SK-N-SH treated with all-trans-retinoic acid at 6 μM for 48 hours (cell line): ENCODE results near the gene IGSF5.

Experiments used
- ATAC-seq: fragments of 200-7000 bp; cut with Tn5 transposase; 3 replicates; pipeline ENCODE4 v1.9.1; 2020; ENCODE audit warnings: mild to moderate bottlenecking, moderate library complexity
- ARNTL ChIP-seq: fragments of 450-650 bp; formaldehyde crosslinking; IDR thresholded peaks from 2 replicates; pipeline ENCODE4 v1.5.0; 2020; ENCODE audit warnings: low read depth, mild to moderate bottlenecking, moderate library complexity, borderline replicate concordance
- BACH2 ChIP-seq: fragments of 250-450 bp; sonication (Bioruptor Pico); IDR thresholded peaks from 2 replicates; pipeline ENCODE4 v1.9.0; 2021; ENCODE audit warnings: mild to moderate bottlenecking, borderline replicate concordance
- CREB5 ChIP-seq: fragments of 250-450 bp; sonication (Bioruptor Pico); IDR thresholded peaks from 2 replicates; pipeline ENCODE4 v1.5.1; 2020; ENCODE audit warnings: low read depth, mild to moderate bottlenecking, moderate library complexity
- CSDC2 ChIP-seq: fragments of 250-450 bp; sonication (Bioruptor Pico); IDR thresholded peaks from 2 replicates; pipeline ENCODE4 v1.5.0; 2020; ENCODE audit warnings: mild to moderate bottlenecking, moderate library complexity
- GLIS3 ChIP-seq: fragments of 250-450 bp; sonication (Bioruptor Pico); IDR thresholded peaks from 2 replicates; pipeline ENCODE4 v1.5.0; 2020; ENCODE audit warnings: mild to moderate bottlenecking, moderate library complexity
- ISL1 ChIP-seq: fragments of 250-450 bp; sonication (Bioruptor Pico); IDR thresholded peaks from 2 replicates; pipeline ENCODE4 v2.1.2; 2022; ENCODE audit warnings: mild to moderate bottlenecking, moderate library complexity
- OSR1 ChIP-seq: fragments of 250-450 bp; sonication (Bioruptor Pico); IDR thresholded peaks from 2 replicates; pipeline ENCODE4 v1.8.0; 2022; ENCODE audit warnings: moderate library complexity, mild to moderate bottlenecking, inconsistent platforms
- PATZ1 ChIP-seq: fragments of 250-450 bp; sonication (Bioruptor Pico); IDR thresholded peaks from 2 replicates; pipeline ENCODE4 v1.8.0; 2020; ENCODE audit warnings: mild to moderate bottlenecking, moderate library complexity, borderline replicate concordance
- POU6F1 ChIP-seq: fragments of 250-450 bp; sonication (Bioruptor Pico); IDR thresholded peaks from 2 replicates; pipeline ENCODE4 v1.8.0; 2021; ENCODE audit warnings: low read depth, mild to moderate bottlenecking, moderate library complexity, borderline replicate concordance
- PPARA ChIP-seq: fragments of 250-450 bp; sonication (Bioruptor Pico); IDR thresholded peaks from 2 replicates; pipeline ENCODE4 v1.5.0; 2020; ENCODE audit warnings: mild to moderate bottlenecking, borderline replicate concordance
- RARB ChIP-seq: fragments of 250-450 bp; sonication (Bioruptor Pico); IDR thresholded peaks from 2 replicates; pipeline ENCODE4 v1.8.0; 2021; ENCODE audit warnings: mild to moderate bottlenecking, moderate library complexity
- SNAI2 ChIP-seq: fragments of 250-450 bp; sonication (Bioruptor Pico); IDR thresholded peaks from 2 replicates; pipeline ENCODE4 v1.5.0; 2020; ENCODE audit warnings: mild to moderate bottlenecking, moderate library complexity
- TCF4 ChIP-seq: fragments of 250-450 bp; sonication (Bioruptor Pico); IDR thresholded peaks from 2 replicates; pipeline ENCODE4 v1.8.0; 2021; ENCODE audit warnings: mild to moderate bottlenecking, moderate library complexity, borderline replicate concordance
- TOX ChIP-seq: fragments of 250-450 bp; sonication (Bioruptor Pico); IDR thresholded peaks from 2 replicates; pipeline ENCODE4 v1.8.0; 2021; ENCODE audit warnings: mild to moderate bottlenecking, moderate library complexity, borderline replicate concordance
- TSHZ2 ChIP-seq: fragments of 250-450 bp; sonication (Bioruptor Pico); IDR thresholded peaks from 2 replicates; pipeline ENCODE4 v1.5.0; 2020; ENCODE audit warnings: mild to moderate bottlenecking, moderate library complexity
- ZC3H10 ChIP-seq: fragments of 250-450 bp; sonication (Bioruptor Pico); IDR thresholded peaks from 2 replicates; pipeline ENCODE4 v1.5.1; 2021; ENCODE audit warnings: mild to moderate bottlenecking, moderate library complexity
- ZFP3 ChIP-seq: fragments of 250-450 bp; sonication (Bioruptor Pico); IDR thresholded peaks from 2 replicates; pipeline ENCODE4 v1.5.0; 2020; ENCODE audit warnings: mild to moderate bottlenecking, moderate library complexity
- ZFP30 ChIP-seq: fragments of 450-650 bp; formaldehyde crosslinking; IDR thresholded peaks from 2 replicates; pipeline ENCODE4 v1.5.0; 2022; ENCODE audit warnings: mild to moderate bottlenecking, moderate library complexity
- ZNF565 ChIP-seq: fragments of 450-650 bp; formaldehyde crosslinking; conservative IDR thresholded peaks from 2 replicates; pipeline ENCODE4 v1.5.0; 2020; ENCODE audit warnings: low read depth, mild to moderate bottlenecking, moderate library complexity
- ZNF70 ChIP-seq: fragments of 450-650 bp; formaldehyde crosslinking; IDR thresholded peaks from 2 replicates; pipeline ENCODE4 v1.5.0; 2020; ENCODE audit warnings: mild to moderate bottlenecking, moderate library complexity
- ZNF8 ChIP-seq: fragments of 450-650 bp; formaldehyde crosslinking; IDR thresholded peaks from 2 replicates; pipeline ENCODE4 v1.5.0; 2020; ENCODE audit warnings: mild to moderate bottlenecking, moderate library complexity

IGSF5 gene

GRCh38 chr21:39754811-39755210, 9.8 kb downstream of the IGSF5 start (continued):
- no peak for TF ChIP-seq BACH2 (CRISPR knock-in tag)
- TF ChIP-seq CSDC2 (CRISPR knock-in tag) = no peak
- TF ChIP-seq ZNF8 = no peak
- TF ChIP-seq ZNF70 (CRISPR knock-in tag) = no peak
- no peak for TF ChIP-seq SNAI2 (CRISPR knock-in tag)
- TF ChIP-seq POU6F1 (CRISPR knock-in tag) = no peak
- no peak for TF ChIP-seq TCF4 (CRISPR knock-in tag)
- no peak for TF ChIP-seq CREB5
- TF ChIP-seq, all 23 proteins: peak for 0

- TF ChIP-seq ZFP3 (CRISPR knock-in tag) (no peak), PPARA (CRISPR knock-in tag) (no peak), RARB (no peak), ZNF565 (CRISPR knock-in tag) (no peak), ISL1 (no peak), PATZ1 (CRISPR knock-in tag) (no peak), SNAI2 (CRISPR knock-in tag) (no peak), TCF4 (CRISPR knock-in tag) (no peak), GLIS3 (CRISPR knock-in tag) (no peak), POU6F1 (CRISPR knock-in tag) (no peak), ZC3H10 (CRISPR knock-in tag) (no peak), ZNF8 (no peak), OSR1 (CRISPR knock-in tag) (no peak), TSHZ2 (no peak), TOX (CRISPR knock-in tag) (no peak), CSDC2 (CRISPR knock-in tag) (no peak), BACH2 (CRISPR knock-in tag) (no peak)
- ATAC-seq = no peak
Observed at GRCh38 chr21:39756285-39756684, 11.3 kb downstream of the IGSF5 start.

GRCh38 chr21:39763272-39763970, 18.4 kb downstream of the IGSF5 start:
- TF ChIP-seq ZNF8 = no peak
- no peak for TF ChIP-seq RARB
- TF ChIP-seq CSDC2 (CRISPR knock-in tag) = no peak
- no peak for TF ChIP-seq CREB5
- no peak for TF ChIP-seq OSR1 (CRISPR knock-in tag)
- TF ChIP-seq ZNF565 (CRISPR knock-in tag) = no peak
- no peak for TF ChIP-seq POU6F1 (CRISPR knock-in tag)
- no peak for TF ChIP-seq ZFP30 (CRISPR knock-in tag)
- no peak for TF ChIP-seq ARNTL
- ATAC-seq = no peak
